ENCODE data around the gene CR2.
"Not testable (repeated sequence)": the region's sequence is repeated elsewhere in the genome, so short reads cannot be mapped to it uniquely, and the experiment has no call there.

CR2 gene

GRCh38 chr1:207510444-207510843, 56.3 kb downstream of the CR2 start:
- no peak overlapping the region for H3K27ac Mint-ChIP-seq
- no peaks in the 10 kb centered on the region for H3K9me3 Mint-ChIP-seq
- no peaks in the 10 kb centered on the region for H3K36me3 Mint-ChIP-seq (ENCODE audit: low read depth)
- H3K4me1 Mint-ChIP-seq (ENCODE audit: low read depth) = peaks cover 3% of the 10 kb centered on the region
- peaks cover 3% of the 10 kb centered on the region for H3K27me3 Mint-ChIP-seq
- no peak overlapping the region for H3K4me3 Mint-ChIP-seq

- H3K27ac Mint-ChIP-seq = no peak overlapping the region
- no peaks in the 10 kb centered on the region for H3K9me3 Mint-ChIP-seq
- H3K36me3 Mint-ChIP-seq (ENCODE audit: low read depth) = no peaks in the 10 kb centered on the region
- H3K27me3 Mint-ChIP-seq = peaks cover 3% of the 10 kb centered on the region
- H3K4me3 Mint-ChIP-seq = no peak overlapping the region
- no peaks in the 10 kb centered on the region for H3K4me1 Mint-ChIP-seq (ENCODE audit: low read depth)
Measured at GRCh38 chr1:207514890-207515289, 60.8 kb downstream of the CR2 start.

- Mint-ChIP-seq H3K4me1 (ENCODE audit: low read depth) (no peaks in the 10 kb centered on the region), H3K36me3 (ENCODE audit: low read depth) (no peaks in the 10 kb centered on the region), H3K9me3 (no peaks in the 10 kb centered on the region), H3K27ac (no peak overlapping the region), H3K4me3 (no peak overlapping the region), H3K27me3 (peaks cover 3% of the 10 kb centered on the region)
Measured at GRCh38 chr1:207516729-207517128, 62.6 kb downstream of the CR2 start.

GRCh38 chr1:207518608-207519236, 64.6 kb downstream of the CR2 start:
- Mint-ChIP-seq H3K4me1 (ENCODE audit: low read depth) (no peaks in the 10 kb centered on the region), H3K27ac (no peak overlapping the region), H3K4me3 (no peak overlapping the region), H3K9me3 (no peaks in the 10 kb centered on the region), H3K36me3 (ENCODE audit: low read depth) (no peaks in the 10 kb centered on the region), H3K27me3 (peaks cover 1% of the 10 kb centered on the region)

- H3K27ac Mint-ChIP-seq = no peak overlapping the region
- H3K4me1 Mint-ChIP-seq (ENCODE audit: low read depth) = no peaks in the 10 kb centered on the region
- H3K9me3 Mint-ChIP-seq = no peaks in the 10 kb centered on the region
- H3K27me3 Mint-ChIP-seq = no peaks in the 10 kb centered on the region
- no peaks in the 10 kb centered on the region for H3K36me3 Mint-ChIP-seq (ENCODE audit: low read depth)
- H3K4me3 Mint-ChIP-seq = no peak overlapping the region
Measured at GRCh38 chr1:207519505-207520399, 65.6 kb downstream of the CR2 start.

- H3K36me3 Mint-ChIP-seq (ENCODE audit: low read depth); H3K27ac Mint-ChIP-seq; H3K27me3 Mint-ChIP-seq; H3K4me3 Mint-ChIP-seq; H3K4me1 Mint-ChIP-seq (ENCODE audit: low read depth); H3K9me3 Mint-ChIP-seq: not testable (repeated sequence)
Measured at GRCh38 chr1:207520400-207521345, 66.5 kb downstream of the CR2 start.

GRCh38 chr1:207525239-207525638, 71.1 kb downstream of the CR2 start:
- not testable (repeated sequence) for H3K4me3 Mint-ChIP-seq; H3K4me1 Mint-ChIP-seq (ENCODE audit: low read depth); H3K27me3 Mint-ChIP-seq; H3K27ac Mint-ChIP-seq; H3K9me3 Mint-ChIP-seq; H3K36me3 Mint-ChIP-seq (ENCODE audit: low read depth)

- H3K27me3 Mint-ChIP-seq; H3K4me1 Mint-ChIP-seq (ENCODE audit: low read depth); H3K27ac Mint-ChIP-seq; H3K36me3 Mint-ChIP-seq (ENCODE audit: low read depth); H3K4me3 Mint-ChIP-seq; H3K9me3 Mint-ChIP-seq: not testable (repeated sequence)
Measured at GRCh38 chr1:207528401-207528800, 74.3 kb downstream of the CR2 start.

GRCh38 chr1:207536263-207536662, 82.1 kb downstream of the CR2 start:
- H3K27me3 Mint-ChIP-seq; H3K4me3 Mint-ChIP-seq; H3K36me3 Mint-ChIP-seq (ENCODE audit: low read depth); H3K4me1 Mint-ChIP-seq (ENCODE audit: low read depth); H3K27ac Mint-ChIP-seq; H3K9me3 Mint-ChIP-seq: not testable (repeated sequence)

Measured in stimulated activated naive CD8-positive, alpha-beta T cell treated with anti-CD3 and anti-CD28 coated beads, Interleukin-15, Interleukin-2, amounts not matched to agents 100 ng/mL and 50 ng/mL, for 24 hours (primary cell).